Common myeloid progenitor, CD34-positive (primary cell): ENCODE measurements around the gene SYT7.

Experiments used
- CTCF ChIA-PET: fragments of 350-600 bp; sonication (Branson Sonifier 250); formaldehyde crosslinking; loops from one replicate; lab custom pipeline; 2021; ENCODE audit warnings: antibody characterized with exemption; lab: Charles Lee
- POLR2A ChIA-PET: fragments of 350-600 bp; sonication (Branson Sonifier 250); formaldehyde crosslinking; loops from one replicate; lab custom pipeline; 2021; ENCODE audit warnings: antibody characterized with exemption; lab: Charles Lee
- DNase-seq, 3 donors: peaks; one replicate each; pipeline versions ENCODE4 v3.0.0 to v3.0.0-alpha.2; 2013
- H3K27ac ChIP-seq, 2 experiments: 1 replicate in 1 of 2; 2 replicates in 1 of 2; pipeline ENCODE4 v1.7.0; 2013; ENCODE audit warnings: inconsistent platforms in 2 of 2, low read length in 2 of 2, mild to moderate bottlenecking in 2 of 2, low read depth in 1 of 2, moderate library complexity in 1 of 2; ENCODE audit not compliant: severe bottlenecking in 2 of 2, insufficient read depth in 1 of 2, poor library complexity in 1 of 2
- H3K27me3 ChIP-seq, 5 experiments: replicated peaks in 2 of 5; 1 replicate in 3 of 5; 2 replicates in 2 of 5; pipeline versions ENCODE4 v1.6.1 to v1.7.0; 2013; ENCODE audit warnings: low read length in 4 of 5, mild to moderate bottlenecking in 2 of 5, moderate library complexity in 2 of 5, inconsistent platforms in 1 of 5; ENCODE audit not compliant: insufficient read depth in 5 of 5, control insufficient read depth in 4 of 5
- H3K36me3 ChIP-seq, 4 experiments: 1 replicate in 2 of 4; 2 replicates in 2 of 4; pipeline versions ENCODE4 v1.6.1 to v1.7.0; 2013; ENCODE audit warnings: low read length in 3 of 4, control low read depth in 1 of 4, mild to moderate bottlenecking in 1 of 4; ENCODE audit not compliant: control insufficient read depth in 4 of 4, insufficient read depth in 4 of 4
- H3K4me1 ChIP-seq, 4 experiments: 1 replicate in 3 of 4; 2 replicates in 1 of 4; pipeline versions ENCODE4 v1.6.1 to v1.7.1; 2013; ENCODE audit warnings: low read length in 3 of 4, mild to moderate bottlenecking in 3 of 4, control low read depth in 1 of 4, inconsistent platforms in 1 of 4, moderate library complexity in 1 of 4; ENCODE audit not compliant: control insufficient read depth in 4 of 4, insufficient read depth in 4 of 4; ENCODE audit errors: control extremely low read depth in 1 of 4
- H3K4me3 ChIP-seq, 7 experiments: 1 replicate in 4 of 7; 2 replicates in 3 of 7; pipeline versions ENCODE4 v1.5.1 to v1.7.0; 2013; ENCODE audit warnings: mild to moderate bottlenecking in 7 of 7, low read length in 6 of 7, moderate library complexity in 6 of 7, inconsistent platforms in 2 of 7, low read depth in 2 of 7, control low read depth in 1 of 7; ENCODE audit not compliant: insufficient read depth in 4 of 7, control insufficient read depth in 1 of 7; ENCODE audit errors: extremely low read depth in 1 of 7
- H3K9me3 ChIP-seq, 5 experiments: 1 replicate in 4 of 5; 2 replicates in 1 of 5; pipeline versions ENCODE4 v1.6.1 to v1.7.1; 2013; ENCODE audit warnings: low read length in 4 of 5, mild to moderate bottlenecking in 2 of 5, inconsistent platforms in 1 of 5, low read depth in 1 of 5, moderate library complexity in 1 of 5; ENCODE audit not compliant: control insufficient read depth in 4 of 5, insufficient read depth in 2 of 5; ENCODE audit errors: control extremely low read depth in 1 of 5
- WGBS: methylation state at CpG from one replicate; pipeline ENCODE4 v1.1.5; 2013; ENCODE audit not compliant: insufficient coverage; 5-methylcytosine and 5-hydroxymethylcytosine counted together

Gene SYT7

GRCh38 chr11:61529537-61530225 lies 51.2 kb downstream of the SYT7 start:
- 93% methylated on average over 19 of the region's 21 CpGs for WGBS

GRCh38 chr11:61528114-61528513 lies 52.8 kb downstream of the SYT7 start:
- peaks cover 0 to 2% (median 0%) of the 10 kb centered on the region in 4 experiments for H3K4me1 ChIP-seq
- 60% methylated on average over 14 of the region's 14 CpGs for WGBS
- H3K36me3 ChIP-seq, result no peaks in the 10 kb centered on the region
- ChIA-PET POLR2A (no interaction called here), CTCF (interaction anchor here (1.1 to 24.0 kb wide), 3 partner anchors 11 to 51 kb away, joined by 3 to 453 read pairs (median 25); a partner anchor contains a TSS)
- H3K27me3 ChIP-seq, result peaks cover 0 to 52% (median 2%) of the 10 kb centered on the region in 5 experiments
- H3K27ac ChIP-seq, result no peak overlapping the region
- DNase-seq, result no peak
- no peaks in the 10 kb centered on the region for H3K9me3 ChIP-seq
- no peak overlapping the region for H3K4me3 ChIP-seq

More at GRCh38 chr11:61529537-61530225, 51.2 kb downstream of the SYT7 start:
- H3K4me1 ChIP-seq, result peaks cover 0 to 2% (median 0%) of the 10 kb centered on the region in 4 experiments
- H3K36me3 ChIP-seq, result no peaks in the 10 kb centered on the region
- H3K4me3 ChIP-seq, result no peak overlapping the region
- CTCF ChIA-PET, result interaction anchor here (1.1 to 1.5 kb wide), 3 partner anchors 9 to 56 kb away, joined by 3 to 8 read pairs (median 5); no protein-coding TSS in a partner anchor
- no peak overlapping the region for H3K27ac ChIP-seq
- POLR2A ChIA-PET, result no interaction called here
- no peaks in the 10 kb centered on the region for H3K9me3 ChIP-seq
- H3K27me3 ChIP-seq, result peaks cover 0 to 47% (median 2%) of the 10 kb centered on the region in 5 experiments
- no peak for DNase-seq

GRCh38 chr11:61526956-61527731 lies 53.7 kb downstream of the SYT7 start:
- no peaks in the 10 kb centered on the region for H3K36me3 ChIP-seq
- peaks cover 0 to 57% (median 2%) of the 10 kb centered on the region in 5 experiments for H3K27me3 ChIP-seq
- H3K27ac ChIP-seq, result no peak overlapping the region
- DNase-seq, result no peak
- peaks cover 0 to 2% (median 0%) of the 10 kb centered on the region in 4 experiments for H3K4me1 ChIP-seq
- 82% methylated on average over 18 of the region's 20 CpGs for WGBS
- ChIA-PET POLR2A (no interaction called here), CTCF (interaction anchor here (0.6 to 24.0 kb wide), 6 partner anchors 9 to 80 kb away, joined by 3 to 453 read pairs (median 4); a partner anchor contains a TSS)
- H3K9me3 ChIP-seq, result no peaks in the 10 kb centered on the region
- no peak overlapping the region for H3K4me3 ChIP-seq

DNA sequence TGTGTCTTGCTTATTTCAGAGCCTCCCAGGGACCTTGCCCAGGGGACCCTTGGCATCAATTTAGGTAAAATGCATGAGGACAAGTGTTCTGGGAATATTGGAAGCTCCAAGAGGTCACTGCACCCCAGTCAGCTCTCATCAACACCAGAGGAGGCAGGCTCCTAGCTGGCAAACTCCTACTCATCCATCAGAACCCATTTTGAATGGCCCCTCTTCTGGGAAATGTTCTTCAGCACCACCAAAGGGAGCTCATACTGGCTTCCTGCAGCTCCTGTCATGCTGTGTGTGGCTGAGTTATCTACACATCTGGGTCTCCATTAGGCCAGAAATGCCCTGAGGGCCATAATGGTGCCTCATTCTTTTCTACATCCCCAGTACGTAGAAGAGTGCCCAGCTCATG lies 54.6 kb downstream of the SYT7 start:
- H3K27me3 ChIP-seq, result peaks cover 0 to 57% (median under 1%) of the 10 kb centered on the region in 5 experiments

DNA sequence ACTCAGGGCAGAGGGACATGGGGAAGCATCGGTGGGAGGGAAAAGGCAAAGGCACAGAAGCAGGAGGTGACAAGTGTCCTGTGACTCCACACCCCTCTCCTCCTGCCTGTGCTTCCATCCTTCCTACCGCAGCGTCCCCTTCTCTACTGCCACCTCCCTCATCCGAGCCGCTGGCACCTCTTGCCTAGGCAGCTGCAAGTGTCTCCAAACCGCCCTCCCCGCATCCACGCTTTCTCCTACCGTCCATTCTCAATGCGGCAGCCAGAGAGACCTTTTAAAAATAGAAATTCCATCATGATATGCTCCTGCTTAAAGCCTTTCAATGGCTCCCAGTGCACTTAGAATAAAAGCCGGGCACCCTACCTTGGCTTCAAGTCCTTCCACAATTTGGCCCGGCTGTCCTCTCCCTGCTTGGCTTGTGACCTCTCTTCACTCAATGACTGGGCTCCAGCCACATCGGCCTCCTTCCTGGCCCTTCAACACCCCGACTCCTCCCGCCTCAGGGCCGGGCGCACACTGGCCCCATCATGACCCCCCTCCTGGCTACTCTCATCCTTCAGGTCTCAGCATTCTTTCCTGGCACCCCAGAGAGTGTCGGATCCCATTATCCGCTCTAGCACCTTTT lies 55.8 kb downstream of the SYT7 start:
- no peak for DNase-seq
- Histone ChIP-seq H3K4me1 (no peaks in the 10 kb centered on the region), H3K36me3 (no peaks in the 10 kb centered on the region), H3K27ac (no peak overlapping the region), H3K9me3 (no peaks in the 10 kb centered on the region), H3K4me3 (no peak overlapping the region), H3K27me3 (peaks cover 0 to 57% (median 0%) of the 10 kb centered on the region in 5 experiments)
- 91% methylated on average over 18 of the region's 19 CpGs for WGBS
- ChIA-PET POLR2A (no interaction called here), CTCF (interaction anchor here (1.4 to 24.0 kb wide), 4 partner anchors 8 to 79 kb away, joined by 3 to 453 read pairs (median 16); a partner anchor contains a TSS)

More for the DNA sequence above, 54.6 kb downstream of the SYT7 start:
- ChIA-PET CTCF (interaction anchor here (0.6 to 24.0 kb wide), 7 partner anchors 9 to 79 kb away, joined by 3 to 453 read pairs (median 4); a partner anchor contains a TSS), POLR2A (interaction anchor here (0.6 kb wide), 1 partner anchor 11 kb away, joined by 3 read pairs; no protein-coding TSS in a partner anchor)
- H3K9me3 ChIP-seq, result no peaks in the 10 kb centered on the region
- no peaks in the 10 kb centered on the region for H3K36me3 ChIP-seq
- WGBS, result 100% methylated on average over 1 of the region's 1 CpG
- H3K27ac ChIP-seq, result no peak overlapping the region
- peaks cover 0 to 2% (median 0%) of the 10 kb centered on the region in 4 experiments for H3K4me1 ChIP-seq
- no peak for DNase-seq
- H3K4me3 ChIP-seq, result no peak overlapping the region

DNA sequence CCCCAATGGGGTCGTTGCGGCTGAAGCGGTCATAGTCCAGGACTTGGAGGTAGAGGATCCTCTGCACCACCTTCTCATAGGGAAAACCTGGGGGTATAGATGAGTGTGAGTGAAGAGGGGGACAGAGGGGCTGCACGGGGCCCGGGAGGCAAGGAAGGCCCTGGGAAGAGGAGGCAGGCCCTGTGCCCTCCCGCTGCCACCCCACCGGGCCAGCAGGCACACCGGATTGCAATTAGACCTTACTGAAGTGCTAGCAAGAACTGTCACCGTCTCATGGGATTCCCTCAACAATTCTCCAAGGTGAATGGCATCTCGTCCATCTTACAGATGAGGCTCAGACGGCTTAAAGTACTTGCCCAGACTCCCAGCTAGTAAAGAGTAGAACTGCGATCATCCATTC lies 56.4 kb downstream of the SYT7 start:
- no peak overlapping the region for H3K27ac ChIP-seq
- no peak for DNase-seq
- no peaks in the 10 kb centered on the region for H3K9me3 ChIP-seq
- no peaks in the 10 kb centered on the region for H3K4me1 ChIP-seq
- WGBS, result 89% methylated on average over 10 of the region's 12 CpGs
- no peaks in the 10 kb centered on the region for H3K36me3 ChIP-seq
- CTCF ChIA-PET, result interaction anchor here (0.5 to 24.0 kb wide), 5 partner anchors 8 to 804 kb away, joined by 3 to 453 read pairs (median 5); a partner anchor contains a TSS
- H3K27me3 ChIP-seq, result peaks cover 0 to 52% (median 0%) of the 10 kb centered on the region in 5 experiments
- POLR2A ChIA-PET, result no interaction called here
- no peak overlapping the region for H3K4me3 ChIP-seq
